K562 (cell line): ENCODE data around the gene BCAP31. TPM values are rescaled to one million over a fixed set of nuclear protein-coding genes. Genes with fewer than 3 reads are reported as not detected.

Experiments used
- polyA plus RNA-seq, 8 experiments: library from polyadenylated mRNA; depleted of rRNA in 4 of 8; stranded (reverse) in 5 of 8; unstranded in 3 of 8; fragments of >200 nt; fragmentation: Nextera tagmentation in 2 of 8; fragmentation: Illumina TruSeq in 1 of 8; extraction: Ambion mirVana in 2 of 8; extraction: Trizol in 1 of 8; gene quantifications; 2 replicates each; pipeline versions ENCODE4 v1.2.1 to v1.2.3, GENCODE V29; 2011 to 2014; ENCODE audit warnings: inconsistent platforms in 1 of 8, missing spikeins in 1 of 8
- total RNA-seq, 7 experiments: library from RNA; depleted of rRNA in 6 of 7; stranded (reverse); fragments of >200 nt in 6 of 7; fragmentation: Illumina TruSeq in 2 of 7; extraction: Trizol in 2 of 7; gene quantifications; 2 replicates each; pipeline versions ENCODE4 v1.2.1 to v1.2.3, GENCODE V29; 2011 to 2021; ENCODE audit warnings: low replicate concordance in 1 of 7
- TF ChIP-seq, protein P1 (sequence below): fragments of 450-650 bp; IDR thresholded peaks from 2 replicates; pipeline ENCODE4 v1.6.1; 2016; ENCODE audit warnings: mild to moderate bottlenecking, moderate library complexity

BCAP31 gene
- total and polyA plus RNA-seq, 9 of the 15 experiments (the other 6 are each of a cell fraction or from before 2014, with no cell fraction given), result 156 to 683 (median 188) TPM

GRCh38 chrX:153726286-153727122 lies 2.3 kb upstream of the BCAP31 start (continued):
- TF ChIP-seq, protein P1, sequence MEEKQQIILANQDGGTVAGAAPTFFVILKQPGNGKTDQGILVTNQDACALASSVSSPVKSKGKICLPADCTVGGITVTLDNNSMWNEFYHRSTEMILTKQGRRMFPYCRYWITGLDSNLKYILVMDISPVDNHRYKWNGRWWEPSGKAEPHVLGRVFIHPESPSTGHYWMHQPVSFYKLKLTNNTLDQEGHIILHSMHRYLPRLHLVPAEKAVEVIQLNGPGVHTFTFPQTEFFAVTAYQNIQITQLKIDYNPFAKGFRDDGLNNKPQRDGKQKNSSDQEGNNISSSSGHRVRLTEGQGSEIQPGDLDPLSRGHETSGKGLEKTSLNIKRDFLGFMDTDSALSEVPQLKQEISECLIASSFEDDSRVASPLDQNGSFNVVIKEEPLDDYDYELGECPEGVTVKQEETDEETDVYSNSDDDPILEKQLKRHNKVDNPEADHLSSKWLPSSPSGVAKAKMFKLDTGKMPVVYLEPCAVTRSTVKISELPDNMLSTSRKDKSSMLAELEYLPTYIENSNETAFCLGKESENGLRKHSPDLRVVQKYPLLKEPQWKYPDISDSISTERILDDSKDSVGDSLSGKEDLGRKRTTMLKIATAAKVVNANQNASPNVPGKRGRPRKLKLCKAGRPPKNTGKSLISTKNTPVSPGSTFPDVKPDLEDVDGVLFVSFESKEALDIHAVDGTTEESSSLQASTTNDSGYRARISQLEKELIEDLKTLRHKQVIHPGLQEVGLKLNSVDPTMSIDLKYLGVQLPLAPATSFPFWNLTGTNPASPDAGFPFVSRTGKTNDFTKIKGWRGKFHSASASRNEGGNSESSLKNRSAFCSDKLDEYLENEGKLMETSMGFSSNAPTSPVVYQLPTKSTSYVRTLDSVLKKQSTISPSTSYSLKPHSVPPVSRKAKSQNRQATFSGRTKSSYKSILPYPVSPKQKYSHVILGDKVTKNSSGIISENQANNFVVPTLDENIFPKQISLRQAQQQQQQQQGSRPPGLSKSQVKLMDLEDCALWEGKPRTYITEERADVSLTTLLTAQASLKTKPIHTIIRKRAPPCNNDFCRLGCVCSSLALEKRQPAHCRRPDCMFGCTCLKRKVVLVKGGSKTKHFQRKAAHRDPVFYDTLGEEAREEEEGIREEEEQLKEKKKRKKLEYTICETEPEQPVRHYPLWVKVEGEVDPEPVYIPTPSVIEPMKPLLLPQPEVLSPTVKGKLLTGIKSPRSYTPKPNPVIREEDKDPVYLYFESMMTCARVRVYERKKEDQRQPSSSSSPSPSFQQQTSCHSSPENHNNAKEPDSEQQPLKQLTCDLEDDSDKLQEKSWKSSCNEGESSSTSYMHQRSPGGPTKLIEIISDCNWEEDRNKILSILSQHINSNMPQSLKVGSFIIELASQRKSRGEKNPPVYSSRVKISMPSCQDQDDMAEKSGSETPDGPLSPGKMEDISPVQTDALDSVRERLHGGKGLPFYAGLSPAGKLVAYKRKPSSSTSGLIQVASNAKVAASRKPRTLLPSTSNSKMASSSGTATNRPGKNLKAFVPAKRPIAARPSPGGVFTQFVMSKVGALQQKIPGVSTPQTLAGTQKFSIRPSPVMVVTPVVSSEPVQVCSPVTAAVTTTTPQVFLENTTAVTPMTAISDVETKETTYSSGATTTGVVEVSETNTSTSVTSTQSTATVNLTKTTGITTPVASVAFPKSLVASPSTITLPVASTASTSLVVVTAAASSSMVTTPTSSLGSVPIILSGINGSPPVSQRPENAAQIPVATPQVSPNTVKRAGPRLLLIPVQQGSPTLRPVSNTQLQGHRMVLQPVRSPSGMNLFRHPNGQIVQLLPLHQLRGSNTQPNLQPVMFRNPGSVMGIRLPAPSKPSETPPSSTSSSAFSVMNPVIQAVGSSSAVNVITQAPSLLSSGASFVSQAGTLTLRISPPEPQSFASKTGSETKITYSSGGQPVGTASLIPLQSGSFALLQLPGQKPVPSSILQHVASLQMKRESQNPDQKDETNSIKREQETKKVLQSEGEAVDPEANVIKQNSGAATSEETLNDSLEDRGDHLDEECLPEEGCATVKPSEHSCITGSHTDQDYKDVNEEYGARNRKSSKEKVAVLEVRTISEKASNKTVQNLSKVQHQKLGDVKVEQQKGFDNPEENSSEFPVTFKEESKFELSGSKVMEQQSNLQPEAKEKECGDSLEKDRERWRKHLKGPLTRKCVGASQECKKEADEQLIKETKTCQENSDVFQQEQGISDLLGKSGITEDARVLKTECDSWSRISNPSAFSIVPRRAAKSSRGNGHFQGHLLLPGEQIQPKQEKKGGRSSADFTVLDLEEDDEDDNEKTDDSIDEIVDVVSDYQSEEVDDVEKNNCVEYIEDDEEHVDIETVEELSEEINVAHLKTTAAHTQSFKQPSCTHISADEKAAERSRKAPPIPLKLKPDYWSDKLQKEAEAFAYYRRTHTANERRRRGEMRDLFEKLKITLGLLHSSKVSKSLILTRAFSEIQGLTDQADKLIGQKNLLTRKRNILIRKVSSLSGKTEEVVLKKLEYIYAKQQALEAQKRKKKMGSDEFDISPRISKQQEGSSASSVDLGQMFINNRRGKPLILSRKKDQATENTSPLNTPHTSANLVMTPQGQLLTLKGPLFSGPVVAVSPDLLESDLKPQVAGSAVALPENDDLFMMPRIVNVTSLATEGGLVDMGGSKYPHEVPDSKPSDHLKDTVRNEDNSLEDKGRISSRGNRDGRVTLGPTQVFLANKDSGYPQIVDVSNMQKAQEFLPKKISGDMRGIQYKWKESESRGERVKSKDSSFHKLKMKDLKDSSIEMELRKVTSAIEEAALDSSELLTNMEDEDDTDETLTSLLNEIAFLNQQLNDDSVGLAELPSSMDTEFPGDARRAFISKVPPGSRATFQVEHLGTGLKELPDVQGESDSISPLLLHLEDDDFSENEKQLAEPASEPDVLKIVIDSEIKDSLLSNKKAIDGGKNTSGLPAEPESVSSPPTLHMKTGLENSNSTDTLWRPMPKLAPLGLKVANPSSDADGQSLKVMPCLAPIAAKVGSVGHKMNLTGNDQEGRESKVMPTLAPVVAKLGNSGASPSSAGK, result peak; percentile 74
